ENCODE data around the gene DHX9. TPM values are rescaled to one million over a fixed set of nuclear protein-coding genes. Genes with fewer than 3 reads are reported as not detected.

Gene DHX9
- total and polyA plus RNA-seq, 2 of the 13 experiments (the other 11 are each of a cell fraction or from before 2014, with no cell fraction given): 84.8 to 211 TPM

DNA sequence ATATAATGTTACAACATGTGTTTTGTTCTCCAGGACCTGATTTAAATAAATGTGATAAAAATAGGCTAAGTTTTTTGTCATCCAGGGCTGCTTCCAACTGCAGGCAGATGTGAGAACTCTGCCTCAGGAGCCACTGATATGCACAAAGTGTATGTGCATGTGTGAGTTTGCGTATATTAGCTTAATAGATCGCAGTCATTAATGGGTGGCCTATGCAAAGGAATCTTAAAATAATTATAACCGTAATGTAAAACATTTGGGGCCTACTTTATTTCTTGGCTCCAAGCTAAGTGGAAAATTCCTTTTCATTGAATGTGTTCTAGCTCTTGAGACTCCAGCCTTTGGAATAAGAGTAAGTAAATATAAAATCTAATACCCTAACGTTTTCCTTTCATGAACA, 16.8 kb downstream of the DHX9 start:
- H3K27ac ChIP-seq (ENCODE audit: extremely low read length, insufficient read depth, low read length): no peak overlapping the region
- no TSS peak for BruUV-seq (replicated peaks)
- H3K4me3 ChIP-seq (replicated peaks in 1 of 3; ENCODE audit: insufficient read depth in 1 of 3, low read depth in 2 of 3, low read length in 3 of 3): no peak overlapping the region
- ATAC-seq (no peak), DNase-seq (ENCODE audit: low spot score) (no peak), FAIRE-seq (no peak)
- 96% methylated on average over 4 of the region's 4 CpGs for WGBS (ENCODE audit: low lambda C conversion rate)
- in situ Hi-C loops (cut with HindIII; ENCODE audit: extremely low pct_ligation_motif_present, low pct_unique_long_range_greater_than_20kb) (loop anchor here (25.0 kb wide), 1 partner anchor 281 kb away; no protein-coding TSS in a partner anchor), intact Hi-C loops (cut with micrococcal nuclease; ENCODE audit: unreplicated experiment) (no loop called here)
- POLR2A ChIA-PET: no interaction called here
- no peak overlapping the region for H2AFZ ChIP-seq (ENCODE audit: low read length)
- peaks cover 22% of the 10 kb centered on the region for H3K4me1 ChIP-seq (ENCODE audit: insufficient read depth, low read length)
- no peak overlapping the region for H3K9ac ChIP-seq (ENCODE audit: insufficient read depth, low read depth, low read length)
- no peaks in the 10 kb centered on the region for H3K9me3 ChIP-seq (ENCODE audit: low read length)
- H3K4me2 ChIP-seq (ENCODE audit: low read depth, low read length): no peak overlapping the region
- H3K79me2 ChIP-seq (ENCODE audit: insufficient read depth, low read length): peaks cover 10% of the 10 kb centered on the region
- H3K36me3 ChIP-seq (replicated peaks in 1 of 2; ENCODE audit: control insufficient read depth in 1 of 2, insufficient read depth in 2 of 2, low read length in 2 of 2): peaks cover 33 to 93% of the 10 kb centered on the region in 2 experiments
- CTCF ChIA-PET (ENCODE audit: low intra/inter-chr PET ratio, low total read pairs): no interaction called here
- no peaks in the 10 kb centered on the region; the same call in 1 of the 2 replicates for H4K20me1 ChIP-seq (ENCODE audit: insufficient read depth, low read length)
- no peak for TF ChIP-seq ZNF512 (CRISPR knock-in tag; IDR thresholded peaks at IDR 0.05)
- no peak for TF ChIP-seq MXD1 (CRISPR knock-in tag; IDR thresholded peaks at IDR 0.05)
- no peak for TF ChIP-seq RFXAP (CRISPR knock-in tag; IDR thresholded peaks at IDR 0.05; ENCODE audit: borderline replicate concordance)
- no peak for TF ChIP-seq ZNF609 (CRISPR knock-in tag; IDR thresholded peaks at IDR 0.05; ENCODE audit: borderline replicate concordance)
- TF ChIP-seq ZNF569 (CRISPR knock-in tag; IDR thresholded peaks at IDR 0.05; ENCODE audit: borderline replicate concordance): no peak
- no peaks in the 10 kb centered on the region for H3K27me3 ChIP-seq (ENCODE audit: control insufficient read depth in 1 of 2, insufficient read depth in 2 of 2, low read length in 2 of 2)
